Neural cell (in vitro differentiated cells): ENCODE results near the gene ROGDI.

ENCODE experiments used
- CTCF ChIP-seq: fragments of 450-650 bp; IDR thresholded peaks from 2 replicates; pipeline ENCODE4 v1.5.1; 2014; ENCODE audit warnings: antibody characterized with exemption, mild to moderate bottlenecking, moderate library complexity; ENCODE audit not compliant: poor library complexity, severe bottlenecking
- EP300 ChIP-seq: fragments of 450-650 bp; conservative IDR thresholded peaks from 2 replicates; pipeline ENCODE4 v1.6.1; 2014; ENCODE audit warnings: antibody characterized with exemption, mild to moderate bottlenecking, moderate library complexity; ENCODE audit not compliant: poor library complexity, severe bottlenecking
- EZH2 ChIP-seq: fragments of 200-600, 300-800 bp; shearing (Covaris generic), sonication (generic); IDR thresholded peaks from 2 replicates; pipeline ENCODE4 v1.6.1; 2014; ENCODE audit warnings: antibody characterized with exemption, low read length, borderline replicate concordance, mild to moderate bottlenecking; ENCODE audit not compliant: insufficient read depth, poor library complexity, severe bottlenecking
- REST ChIP-seq: IDR thresholded peaks from 2 replicates; pipeline ENCODE4 v1.6.1; 2012; ENCODE audit warnings: borderline replicate concordance
- TAF1 ChIP-seq: IDR thresholded peaks from 2 replicates; pipeline ENCODE4 v1.6.1; 2012; ENCODE audit warnings: low read depth

- TF ChIP-seq REST: no peak
- no peak for TF ChIP-seq CTCF
- no peak for TF ChIP-seq EZH2
- TF ChIP-seq TAF1: no peak
- no peak for TF ChIP-seq EP300
Measured at GRCh38 chr16:4801051-4801961, 1.1 kb downstream of the ROGDI start.
